GM18517 (cell line): ENCODE results near the gene C1QTNF1.

Experiments
- ATAC-seq: cut with Tn5 transposase; IDR thresholded peaks from one replicate; pipeline ENCODE4 v1.9.1; 2021; ENCODE audit warnings: mild to moderate bottlenecking, moderate library complexity; ENCODE audit not compliant: unreplicated experiment

The C1QTNF1 gene

GRCh38 chr17:78992542-78993212 lies 31.3 kb upstream of the C1QTNF1 start:
- no peak for ATAC-seq

DNA sequence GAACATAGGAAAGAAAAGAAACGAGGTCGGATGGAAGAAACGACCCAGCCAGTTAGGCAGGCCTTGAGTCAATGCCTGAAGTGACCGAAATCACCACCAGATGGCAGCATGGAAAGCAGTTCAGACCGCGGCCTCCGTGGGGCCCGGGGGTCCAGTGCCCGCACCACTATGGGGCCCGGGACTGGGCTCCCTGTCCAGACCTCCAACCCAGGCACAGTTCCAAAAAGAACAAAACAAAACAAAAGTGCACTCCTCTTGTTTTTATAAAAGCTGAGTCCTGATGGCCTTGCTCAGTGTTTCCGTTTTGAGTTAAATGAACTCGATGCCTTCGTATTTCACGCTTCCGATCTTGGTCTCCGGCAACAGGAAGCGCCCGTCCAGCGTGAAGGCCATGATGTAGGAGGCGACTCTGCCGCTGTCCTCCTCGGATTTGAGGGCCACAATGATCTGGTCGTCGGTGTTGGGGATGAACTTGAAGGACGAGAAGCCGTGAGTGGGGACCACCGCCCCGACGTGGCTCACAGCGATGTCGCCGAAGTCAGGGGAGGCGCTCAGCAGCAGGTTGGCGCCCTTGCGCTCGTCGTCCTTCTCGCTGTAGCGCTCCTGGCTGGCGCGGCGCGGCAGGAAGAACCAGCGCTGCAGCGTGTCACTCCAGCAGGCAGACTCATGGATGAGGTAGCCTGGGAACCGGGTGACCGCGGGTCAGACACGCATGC lies 30.6 kb upstream of the C1QTNF1 start:
- no peak for ATAC-seq

GRCh38 chr17:78993981-78994671 lies 29.8 kb upstream of the C1QTNF1 start:
- ATAC-seq = no peak

DNA sequence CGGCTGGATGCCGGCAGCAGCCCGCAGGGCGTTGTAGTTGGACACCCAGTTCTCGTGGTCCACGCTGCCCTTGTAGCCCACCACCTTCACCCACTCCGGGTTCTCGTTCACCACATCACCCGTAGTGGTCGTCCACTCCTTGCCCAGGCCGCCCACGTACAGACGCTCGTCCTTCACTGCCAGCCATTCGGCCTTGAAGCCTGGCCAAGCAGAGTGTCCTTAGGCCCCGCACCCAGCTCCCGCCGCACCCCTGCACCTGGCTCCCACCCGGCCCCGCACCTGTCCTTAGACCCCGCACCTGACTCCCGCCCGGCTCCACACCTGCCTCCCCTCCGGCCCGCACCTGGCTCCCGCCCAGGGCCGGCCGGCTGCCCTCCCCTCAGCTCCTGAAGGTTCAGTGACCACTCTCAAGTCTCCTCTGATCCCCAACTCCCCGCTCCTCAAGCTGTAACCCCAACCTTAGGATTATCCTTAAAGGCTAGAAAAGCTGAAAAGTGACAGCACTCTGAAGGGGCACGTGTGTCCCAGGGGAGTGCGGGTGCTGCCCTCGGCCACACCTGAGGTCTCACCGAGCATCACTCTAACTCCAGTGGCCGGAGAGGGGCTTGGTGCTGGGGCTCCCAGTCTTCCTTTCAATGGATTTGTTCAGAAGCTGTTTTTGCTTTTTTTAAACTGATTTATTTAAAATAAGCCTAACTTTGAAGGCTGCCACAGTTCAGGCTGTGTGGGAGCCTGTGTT lies 28.8 kb upstream of the C1QTNF1 start:
- ATAC-seq = no peak

DNA sequence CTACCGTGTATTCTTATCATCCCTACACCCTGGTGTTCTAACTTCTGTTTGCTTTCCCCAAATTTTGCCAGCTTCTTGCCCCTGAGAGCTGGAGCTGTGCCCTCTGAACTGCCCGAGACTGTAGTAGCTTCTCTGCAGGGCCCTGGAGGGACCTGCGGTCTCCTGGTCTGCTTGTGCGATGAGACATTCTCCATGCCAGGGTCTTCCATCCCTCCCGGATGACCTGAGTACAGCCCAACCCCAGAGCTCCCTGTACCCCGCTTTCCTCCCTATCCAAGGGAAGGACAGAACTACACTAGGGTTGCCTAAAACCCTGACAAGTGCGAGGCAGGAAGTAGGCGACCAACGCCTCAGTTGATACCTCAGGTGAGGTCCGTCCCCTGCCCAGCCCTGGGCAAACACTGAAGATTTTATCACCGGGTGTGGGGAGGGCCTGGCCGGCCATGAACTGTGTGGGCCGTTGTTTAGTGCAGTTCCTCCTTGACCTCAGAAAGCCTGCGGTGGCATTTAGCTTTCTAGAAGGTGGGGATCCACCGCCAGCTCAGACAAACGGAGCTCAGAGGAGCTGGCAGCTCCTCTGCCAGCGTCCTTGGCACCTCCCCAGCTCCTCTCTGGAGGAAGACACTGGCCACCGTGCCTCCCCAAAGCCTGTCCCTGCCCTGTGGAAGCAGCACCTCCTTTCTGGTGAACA lies 28.1 kb upstream of the C1QTNF1 start:
- no peak for ATAC-seq

DNA sequence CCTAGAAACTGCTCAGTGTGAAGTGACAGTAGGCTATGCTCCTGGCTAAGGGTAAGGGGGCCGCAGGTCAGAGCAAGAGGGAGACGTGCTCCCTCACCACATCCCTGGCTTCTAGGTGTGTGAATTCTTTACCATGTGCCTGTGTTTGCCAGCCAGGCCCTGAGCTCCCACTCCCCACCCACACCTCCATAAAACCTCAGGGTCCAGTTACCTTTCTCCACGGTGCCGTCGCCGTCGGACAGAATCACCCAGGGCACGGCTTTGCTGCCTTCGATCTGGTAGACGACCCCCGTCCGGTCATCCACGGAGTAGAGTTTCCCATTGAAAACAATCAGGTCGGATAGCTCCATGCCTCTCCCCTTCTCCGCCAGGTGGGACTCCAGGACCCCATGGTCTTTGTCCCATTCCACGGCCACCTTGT lies 27.2 kb upstream of the C1QTNF1 start:
- no peak for ATAC-seq

DNA sequence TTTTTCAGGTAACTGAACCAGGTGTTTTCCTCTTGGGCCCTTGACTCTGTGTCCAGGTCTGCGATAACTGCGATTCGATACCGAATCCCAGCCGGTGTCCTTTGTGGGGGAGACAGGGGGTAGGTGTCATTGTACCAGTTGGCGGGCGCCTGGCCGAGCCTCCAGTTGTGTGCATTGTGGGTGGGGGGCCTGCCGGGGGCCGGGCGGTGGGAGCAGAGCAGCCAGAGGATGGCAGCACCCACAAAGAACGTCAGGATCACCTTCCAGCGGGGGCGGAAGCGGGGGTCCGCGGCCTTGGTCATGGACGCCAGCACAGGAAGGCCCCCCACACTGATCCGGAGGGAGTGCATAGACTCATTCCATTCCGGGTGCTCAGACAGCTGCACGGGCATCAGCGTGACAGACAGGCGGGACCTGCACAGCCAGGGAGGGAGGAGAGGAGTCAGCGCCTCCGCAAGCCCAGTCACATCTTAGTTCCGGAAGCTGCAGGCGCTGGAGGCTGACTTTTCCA lies 26.7 kb upstream of the C1QTNF1 start:
- ATAC-seq = no peak

DNA sequence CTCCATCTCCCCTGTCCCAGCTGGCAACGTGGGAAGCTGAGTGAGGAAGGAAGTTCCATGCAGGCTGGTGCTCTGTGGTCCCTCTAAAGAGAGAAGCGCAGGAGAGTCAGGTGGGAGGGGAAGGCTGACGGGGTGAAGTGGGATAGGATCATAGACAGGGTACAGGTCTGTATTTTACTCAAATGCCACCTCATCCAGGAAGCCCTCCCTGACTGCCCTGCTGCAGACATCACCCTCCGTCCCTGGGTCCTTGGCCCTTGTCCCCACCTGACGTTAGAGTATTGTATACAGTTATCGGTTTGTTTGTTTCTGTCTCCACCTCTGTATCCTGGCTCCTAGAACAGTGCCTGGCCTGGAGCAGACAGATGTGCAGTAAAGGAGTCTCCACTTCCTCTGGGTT lies 26.1 kb upstream of the C1QTNF1 start:
- no peak for ATAC-seq

DNA sequence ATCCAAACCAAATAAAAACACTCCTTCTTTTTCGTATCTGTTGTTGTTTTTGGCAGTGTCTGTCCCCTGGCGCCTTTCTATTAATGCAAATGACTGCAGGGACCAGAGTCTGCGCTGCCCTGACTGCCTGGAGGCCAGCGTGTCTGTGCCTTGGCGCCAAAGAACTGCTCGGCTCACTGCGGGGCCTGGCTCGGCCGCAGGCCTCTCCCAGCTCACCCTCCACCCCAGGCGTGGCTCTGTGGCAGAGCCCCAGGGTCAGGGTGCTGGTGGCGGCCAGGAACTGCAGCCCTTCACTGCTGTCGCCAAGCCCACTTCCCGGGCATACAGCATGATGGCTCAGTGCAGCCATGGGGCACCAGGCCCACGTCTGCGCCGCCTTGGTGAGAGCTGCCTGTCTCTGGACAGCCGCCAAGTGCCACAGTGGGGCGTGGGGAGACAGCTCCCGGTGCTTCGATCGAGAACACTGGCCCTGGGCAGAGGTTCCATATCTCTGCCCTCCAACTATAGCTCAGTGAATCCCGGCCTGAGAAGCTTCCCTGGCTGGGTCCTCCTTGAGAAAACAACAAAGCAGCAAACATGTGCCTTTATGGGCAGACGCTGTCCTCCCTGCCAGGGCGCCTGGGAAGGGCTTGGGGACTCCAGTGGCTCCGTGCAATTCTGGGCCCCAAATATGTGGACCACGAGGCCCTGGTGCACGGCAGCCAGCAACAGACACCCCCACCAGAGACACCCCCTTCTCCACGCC lies 25.5 kb upstream of the C1QTNF1 start:
- ATAC-seq = no peak

- no peak for ATAC-seq
Observed at GRCh38 chr17:78999056-78999768, 24.8 kb upstream of the C1QTNF1 start.

GRCh38 chr17:78999947-79000395 lies 24.0 kb upstream of the C1QTNF1 start:
- no peak for ATAC-seq

DNA sequence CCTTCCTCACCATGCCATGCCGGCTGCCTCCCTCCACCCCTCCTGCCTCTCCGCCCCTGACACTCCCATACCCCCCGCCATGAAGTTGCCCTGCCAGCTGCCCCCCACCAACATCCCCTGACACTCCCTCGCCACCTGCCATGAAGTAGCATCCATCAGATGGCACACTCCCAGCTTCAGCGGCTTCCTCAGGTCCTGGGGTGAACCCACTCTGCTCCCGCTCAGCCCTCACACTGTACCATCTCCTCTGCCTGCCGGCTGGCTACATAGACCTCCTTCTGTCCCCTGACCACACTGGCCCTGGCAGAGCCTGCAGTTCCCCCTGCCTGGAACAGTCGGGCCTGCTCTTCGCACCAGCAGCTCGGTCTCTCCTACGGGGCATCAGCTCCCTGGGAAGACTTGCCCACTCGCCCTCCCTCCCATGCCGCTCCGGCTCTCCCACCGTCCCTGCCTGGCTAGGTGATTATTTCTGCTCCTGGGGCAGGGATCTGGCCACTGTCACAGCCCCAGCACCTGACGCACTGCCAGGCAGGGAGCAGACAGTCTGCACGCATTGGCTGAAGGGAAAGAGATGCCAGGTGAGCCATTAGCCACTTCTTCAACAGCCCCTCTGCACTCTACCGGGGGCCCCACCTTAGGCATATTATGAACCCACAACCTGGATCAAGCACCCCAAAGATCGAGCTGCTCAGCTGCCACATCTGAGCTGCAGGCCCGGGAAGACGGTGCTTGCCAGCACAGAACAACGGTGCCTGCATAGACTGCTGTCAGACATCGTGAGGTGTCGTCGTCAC lies 23.4 kb upstream of the C1QTNF1 start:
- no peak for ATAC-seq

GRCh38 chr17:79001190-79002020 lies 22.6 kb upstream of the C1QTNF1 start:
- no peak for ATAC-seq

- ATAC-seq = no peak
Observed at GRCh38 chr17:79002291-79002690, 21.7 kb upstream of the C1QTNF1 start.

- ATAC-seq = no peak
Observed at GRCh38 chr17:79002796-79003593, 21.0 kb upstream of the C1QTNF1 start.

- no peak for ATAC-seq
Observed at GRCh38 chr17:79003661-79004411, 20.1 kb upstream of the C1QTNF1 start.
